Liver (tissue), 9 donors: ENCODE data around the gene ATG14. TPM values are rescaled to one million over a fixed set of nuclear protein-coding genes. Genes with fewer than 3 reads are reported as not detected.

Experiments used
- DNase-seq: peaks from one replicate; pipeline ENCODE4 v3.0.0-alpha.2; 2017; ENCODE audit warnings: low spot score
- H3K27ac ChIP-seq, 2 donors: one replicate each; pipeline ENCODE4 v1.7.0; 2013; ENCODE audit warnings: inconsistent platforms in 2 of 2, low read length in 2 of 2, control low read depth in 1 of 2, low read depth in 1 of 2, mild to moderate bottlenecking in 1 of 2
- H3K27me3 ChIP-seq, 4 donors: one replicate each; pipeline versions ENCODE4 v1.6.1 to v1.7.0; 2013; ENCODE audit warnings: low read length in 3 of 4, inconsistent platforms in 1 of 4, mild to moderate bottlenecking in 1 of 4, moderate library complexity in 1 of 4; ENCODE audit not compliant: control insufficient read depth in 4 of 4, insufficient read depth in 4 of 4
- H3K36me3 ChIP-seq, 4 donors: one replicate each; pipeline versions ENCODE4 v1.6.1 to v1.7.0; 2013; ENCODE audit warnings: low read length in 3 of 4, mild to moderate bottlenecking in 3 of 4, low read depth in 1 of 4, moderate library complexity in 1 of 4; ENCODE audit not compliant: control insufficient read depth in 4 of 4, insufficient read depth in 3 of 4
- H3K4me1 ChIP-seq, 4 donors: one replicate each; pipeline versions ENCODE4 v1.6.1 to v1.7.0; 2013; ENCODE audit warnings: low read length in 3 of 4, mild to moderate bottlenecking in 3 of 4, moderate library complexity in 1 of 4; ENCODE audit not compliant: control insufficient read depth in 4 of 4, insufficient read depth in 4 of 4
- H3K4me3 ChIP-seq, 3 donors: one replicate each; pipeline versions ENCODE4 v1.6.1 to v1.7.0; 2013; ENCODE audit warnings: low read length in 3 of 3, control low read depth in 1 of 3, low read depth in 1 of 3, mild to moderate bottlenecking in 1 of 3
- H3K9ac ChIP-seq, 2 donors: one replicate each; pipeline ENCODE4 v1.7.0; 2013; ENCODE audit warnings: low read length in 2 of 2, mild to moderate bottlenecking in 2 of 2, moderate library complexity in 2 of 2, control low read depth in 1 of 2, low read depth in 1 of 2
- H3K9me3 ChIP-seq, 4 donors: one replicate each; pipeline versions ENCODE4 v1.6.1 to v1.7.0; 2013; ENCODE audit warnings: low read length in 3 of 4; ENCODE audit not compliant: control insufficient read depth in 4 of 4
- ATF3 ChIP-seq: IDR thresholded peaks from 2 replicates; pipeline ENCODE4 v1.6.1; 2016; ENCODE audit warnings: antibody characterized with exemption
- EGR1 ChIP-seq, 2 donors: IDR thresholded peaks; 2 replicates each; pipeline ENCODE4 v1.6.1; 2016 to 2018; ENCODE audit warnings: antibody characterized with exemption in 2 of 2, low read depth in 2 of 2
- FOXA1 ChIP-seq: IDR thresholded peaks from 2 replicates; pipeline ENCODE4 v1.6.1; 2016; ENCODE audit warnings: antibody characterized with exemption
- FOXA2 ChIP-seq: IDR thresholded peaks from 2 replicates; pipeline ENCODE4 v1.6.1; 2016; ENCODE audit warnings: antibody characterized with exemption
- HNF4G ChIP-seq: IDR thresholded peaks from 2 replicates; pipeline ENCODE4 v1.6.1; 2016; ENCODE audit warnings: antibody characterized with exemption
- JUND ChIP-seq, 2 donors: IDR thresholded peaks; 2 replicates each; pipeline ENCODE4 v1.6.1; 2016; ENCODE audit warnings: antibody characterized with exemption in 2 of 2
- NR2F2 ChIP-seq: IDR thresholded peaks from 2 replicates; pipeline ENCODE4 v1.6.1; 2016; ENCODE audit warnings: antibody characterized with exemption
- RAD21 ChIP-seq, 2 donors: IDR thresholded peaks; 2 replicates each; pipeline ENCODE4 v1.6.1; 2016; ENCODE audit warnings: antibody characterized with exemption in 2 of 2, mild to moderate bottlenecking in 2 of 2
- RXRA ChIP-seq, 2 donors: IDR thresholded peaks; 2 replicates each; pipeline ENCODE4 v1.6.1; 2017 to 2018; ENCODE audit warnings: antibody characterized with exemption in 2 of 2, mild to moderate bottlenecking in 1 of 2
- SP1 ChIP-seq: IDR thresholded peaks from 2 replicates; pipeline ENCODE4 v1.6.1; 2018; ENCODE audit warnings: antibody characterized with exemption, mild to moderate bottlenecking
- TAF1 ChIP-seq: conservative IDR thresholded peaks from 2 replicates; pipeline ENCODE4 v1.6.1; 2016; ENCODE audit warnings: antibody characterized with exemption, mild to moderate bottlenecking
- YY1 ChIP-seq: IDR thresholded peaks from 2 replicates; pipeline ENCODE4 v1.6.1; 2016; ENCODE audit warnings: antibody characterized with exemption, mild to moderate bottlenecking
- WGBS: extraction: QIAGEN DNeasy Blood & Tissue Kit; methylation state at CpG from one replicate; pipeline ENCODE4 v1.1.7; 2013; 5-methylcytosine and 5-hydroxymethylcytosine counted together
- polyA plus RNA-seq, 2 donors: library from polyadenylated mRNA; stranded (reverse) in 1 of 2; unstranded in 1 of 2; fragments of 200-250 nt in 1 of 2; fragments of >200 nt in 1 of 2; fragmentation: Nextera tagmentation in 1 of 2; extraction: Ambion mirVana in 1 of 2; gene quantifications; one replicate each; pipeline versions ENCODE4 v1.2.1 to v1.2.3, GENCODE V29; 2013 to 2015
- total RNA-seq, 2 donors: library from RNA; depleted of rRNA; stranded (reverse); fragments of >200 nt; gene quantifications; one replicate each; pipeline ENCODE4 v1.2.3, GENCODE V29; 2014
- TF ChIP-seq, protein P1 (sequence below): IDR thresholded peaks from 2 replicates; pipeline ENCODE4 v1.6.1; 2016; ENCODE audit warnings: antibody characterized with exemption
- TF ChIP-seq, protein P2 (sequence below): fragments of 150-350 bp; IDR thresholded peaks from 2 replicates; pipeline ENCODE4 v1.5.1; 2017; ENCODE audit warnings: improper control_type of control experiment, low read depth, low read length; ENCODE audit not compliant: missing input control
- TF ChIP-seq, protein P3 (sequence below): IDR thresholded peaks from 2 replicates; pipeline ENCODE4 v1.6.1; 2016; ENCODE audit warnings: antibody characterized with exemption
- donor health status: healthy.
- donor health status: healthy.
- donor health status: healthy.
- donor health status: healthy.
- donor health status: healthy.

The ATG14 gene
- total and polyA plus RNA-seq, 4 donors, result 1.9 to 16.0 (median 4.4) TPM

GRCh38 chr14:55332654-55333570, 78.7 kb downstream of the ATG14 start:
- no peaks in the 10 kb centered on the region for H3K9me3 ChIP-seq
- no peak for DNase-seq
- H3K27me3 ChIP-seq, result no peaks in the 10 kb centered on the region
- peaks cover 0 to 13% (median 6%) of the 10 kb centered on the region in 4 donors for H3K4me1 ChIP-seq
- H3K27ac ChIP-seq, result no peak overlapping the region
- TF ChIP-seq ATF3, result no peak
- TF ChIP-seq RAD21 (IDR thresholded peaks at IDR 0.05), result no peak
- peak; percentile 29 for TF ChIP-seq YY1
- no peak overlapping the region for H3K4me3 ChIP-seq
- no peak overlapping the region for H3K9ac ChIP-seq
- H3K36me3 ChIP-seq, result no peaks in the 10 kb centered on the region
- 56% methylated on average over 7 of the region's 7 CpGs for WGBS

DNA sequence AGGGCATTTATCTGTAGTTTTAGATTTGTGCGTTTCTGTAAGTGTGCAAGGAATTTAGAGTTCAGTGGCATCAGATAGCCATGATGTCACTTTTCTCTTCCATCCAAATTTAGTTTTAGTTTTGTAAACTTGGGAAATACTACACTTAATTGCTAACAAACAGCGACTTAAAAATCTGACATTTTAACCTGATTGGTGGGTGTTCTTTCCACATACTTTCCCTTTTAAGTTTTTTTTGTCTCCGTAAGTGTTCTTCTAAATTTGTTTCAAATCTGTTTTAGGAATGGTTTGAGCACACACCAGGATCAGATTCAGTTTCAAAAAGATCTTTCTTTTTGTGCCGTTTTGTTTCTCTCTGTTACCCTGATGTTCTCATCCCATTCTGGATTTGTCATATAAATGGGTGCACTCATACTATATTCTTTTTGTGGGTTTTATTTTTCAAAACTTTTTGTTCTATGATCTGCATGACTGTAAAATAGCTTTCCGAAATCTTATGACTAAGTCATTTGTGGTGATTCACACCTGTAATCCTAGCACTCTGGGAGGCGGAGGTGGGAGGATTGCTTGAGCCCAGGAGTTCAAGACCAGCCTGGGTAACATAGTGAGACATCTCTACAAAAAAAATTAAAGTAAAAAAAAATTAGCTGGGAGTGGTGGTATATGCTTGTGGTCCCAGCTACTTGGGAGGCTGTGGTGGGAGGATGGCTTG, 81.5 kb downstream of the ATG14 start:
- H3K36me3 ChIP-seq, result no peaks in the 10 kb centered on the region
- H3K9me3 ChIP-seq, result no peaks in the 10 kb centered on the region
- DNase-seq, result no peak
- H3K9ac ChIP-seq, result no peak overlapping the region
- H3K4me1 ChIP-seq, result peaks cover 0 to 13% (median 6%) of the 10 kb centered on the region in 4 donors
- no peak overlapping the region for H3K4me3 ChIP-seq
- no peak overlapping the region for H3K27ac ChIP-seq
- H3K27me3 ChIP-seq, result no peaks in the 10 kb centered on the region
- WGBS, result 83% methylated on average over 6 of the region's 6 CpGs
- TF ChIP-seq, protein P1, sequence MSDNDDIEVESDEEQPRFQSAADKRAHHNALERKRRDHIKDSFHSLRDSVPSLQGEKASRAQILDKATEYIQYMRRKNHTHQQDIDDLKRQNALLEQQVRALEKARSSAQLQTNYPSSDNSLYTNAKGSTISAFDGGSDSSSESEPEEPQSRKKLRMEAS, result no peak
- no peak for TF ChIP-seq TAF1

GRCh38 chr14:55328317-55328716, 83.3 kb downstream of the ATG14 start:
- Histone ChIP-seq H3K4me1 (peaks cover 0 to 13% (median 5%) of the 10 kb centered on the region in 4 donors), H3K36me3 (peaks cover 0 to 2% (median 0%) of the 10 kb centered on the region in 4 donors), H3K27ac (no peak overlapping the region), H3K4me3 (no peak overlapping the region), H3K27me3 (no peaks in the 10 kb centered on the region), H3K9me3 (no peaks in the 10 kb centered on the region), H3K9ac (no peak overlapping the region)
- WGBS, result 96% methylated on average over 3 of the region's 3 CpGs
- TF ChIP-seq ATF3 (no peak), EGR1 (IDR thresholded peaks at IDR 0.05; ENCODE audit: low read depth in 2 of 2) (no peak), NR2F2 (no peak), SP1 (no peak), RAD21 (IDR thresholded peaks at IDR 0.05) (no peak), JUND (IDR thresholded peaks at IDR 0.05) (no peak), FOXA1 (no peak), TAF1 (no peak), HNF4G (no peak), FOXA2 (no peak), RXRA (IDR thresholded peaks at IDR 0.05) (no peak), YY1 (no peak)
- TF ChIP-seq, protein P1, result no peak
- TF ChIP-seq, protein P2, sequence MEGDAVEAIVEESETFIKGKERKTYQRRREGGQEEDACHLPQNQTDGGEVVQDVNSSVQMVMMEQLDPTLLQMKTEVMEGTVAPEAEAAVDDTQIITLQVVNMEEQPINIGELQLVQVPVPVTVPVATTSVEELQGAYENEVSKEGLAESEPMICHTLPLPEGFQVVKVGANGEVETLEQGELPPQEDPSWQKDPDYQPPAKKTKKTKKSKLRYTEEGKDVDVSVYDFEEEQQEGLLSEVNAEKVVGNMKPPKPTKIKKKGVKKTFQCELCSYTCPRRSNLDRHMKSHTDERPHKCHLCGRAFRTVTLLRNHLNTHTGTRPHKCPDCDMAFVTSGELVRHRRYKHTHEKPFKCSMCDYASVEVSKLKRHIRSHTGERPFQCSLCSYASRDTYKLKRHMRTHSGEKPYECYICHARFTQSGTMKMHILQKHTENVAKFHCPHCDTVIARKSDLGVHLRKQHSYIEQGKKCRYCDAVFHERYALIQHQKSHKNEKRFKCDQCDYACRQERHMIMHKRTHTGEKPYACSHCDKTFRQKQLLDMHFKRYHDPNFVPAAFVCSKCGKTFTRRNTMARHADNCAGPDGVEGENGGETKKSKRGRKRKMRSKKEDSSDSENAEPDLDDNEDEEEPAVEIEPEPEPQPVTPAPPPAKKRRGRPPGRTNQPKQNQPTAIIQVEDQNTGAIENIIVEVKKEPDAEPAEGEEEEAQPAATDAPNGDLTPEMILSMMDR, result no peak
- TF ChIP-seq, protein P3, sequence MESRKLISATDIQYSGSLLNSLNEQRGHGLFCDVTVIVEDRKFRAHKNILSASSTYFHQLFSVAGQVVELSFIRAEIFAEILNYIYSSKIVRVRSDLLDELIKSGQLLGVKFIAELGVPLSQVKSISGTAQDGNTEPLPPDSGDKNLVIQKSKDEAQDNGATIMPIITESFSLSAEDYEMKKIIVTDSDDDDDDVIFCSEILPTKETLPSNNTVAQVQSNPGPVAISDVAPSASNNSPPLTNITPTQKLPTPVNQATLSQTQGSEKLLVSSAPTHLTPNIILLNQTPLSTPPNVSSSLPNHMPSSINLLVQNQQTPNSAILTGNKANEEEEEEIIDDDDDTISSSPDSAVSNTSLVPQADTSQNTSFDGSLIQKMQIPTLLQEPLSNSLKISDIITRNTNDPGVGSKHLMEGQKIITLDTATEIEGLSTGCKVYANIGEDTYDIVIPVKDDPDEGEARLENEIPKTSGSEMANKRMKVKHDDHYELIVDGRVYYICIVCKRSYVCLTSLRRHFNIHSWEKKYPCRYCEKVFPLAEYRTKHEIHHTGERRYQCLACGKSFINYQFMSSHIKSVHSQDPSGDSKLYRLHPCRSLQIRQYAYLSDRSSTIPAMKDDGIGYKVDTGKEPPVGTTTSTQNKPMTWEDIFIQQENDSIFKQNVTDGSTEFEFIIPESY, result no peak
- no peak for DNase-seq
